Activated CD4-positive, CD25-positive, alpha-beta regulatory T cell treated with anti-CD3 and anti-CD28 coated beads, Interleukin-2, amount 50 U/mL, for 72 hours (primary cell): ENCODE measurements around the gene PIM2.
A peak's percentile ranks its signal among the peaks of the same experiment; 100 is the strongest.
"Not testable (repeated sequence)": the region's sequence is repeated elsewhere in the genome, so short reads cannot be mapped to it uniquely, and the experiment has no call there.

Experiments
- DNase-seq: peaks from one replicate; pipeline ENCODE4 v3.0.0; 2021

The PIM2 gene

GRCh38 chrX:48904180-48904579 lies 14.6 kb downstream of the PIM2 start:
- no peak for DNase-seq

GRCh38 chrX:48903290-48903689 lies 15.5 kb downstream of the PIM2 start:
- no peak for DNase-seq

- DNase-seq = no peak
Observed at GRCh38 chrX:48902776-48903175, 16.0 kb downstream of the PIM2 start.

- DNase-seq = no peak
Observed at GRCh38 chrX:48902135-48902534, 16.7 kb downstream of the PIM2 start.

GRCh38 chrX:48901069-48901468 lies 17.8 kb downstream of the PIM2 start:
- no peak for DNase-seq

- DNase-seq = no peak
Observed at GRCh38 chrX:48899078-48899410, 19.8 kb downstream of the PIM2 start.

GRCh38 chrX:48897625-48898306 lies 21.1 kb downstream of the PIM2 start, which contains the start of the genes PQBP1 and TIMM17B:
Gene PQBP1 (plus strand): TSS chrX:48897930. CDS start chrX:48898510, 580 bp downstream.
Gene TIMM17B (minus strand): TSS chrX:48897768. CDS start chrX:48897749, 19 bp downstream.
- DNase-seq = peak; percentile 80

GRCh38 chrX:48897157-48897624 lies 21.6 kb downstream of the PIM2 start:
- DNase-seq = peak; percentile 66

- no peak for DNase-seq
Observed at GRCh38 chrX:48896611-48897011, 22.2 kb downstream of the PIM2 start.

- no peak for DNase-seq
Observed at GRCh38 chrX:48894891-48895290, 23.9 kb downstream of the PIM2 start.

GRCh38 chrX:48893556-48894348 lies 25.1 kb downstream of the PIM2 start:
- DNase-seq = no peak

- DNase-seq = no peak
Observed at GRCh38 chrX:48892896-48893295, 25.9 kb downstream of the PIM2 start.

GRCh38 chrX:48891402-48892288 lies 27.2 kb downstream of the PIM2 start:
- DNase-seq = peak; percentile 73

- no peak for DNase-seq
Observed at GRCh38 chrX:48890934-48891401, 27.9 kb downstream of the PIM2 start.

GRCh38 chrX:48890296-48890925 lies 28.4 kb downstream of the PIM2 start:
- DNase-seq = no peak

GRCh38 chrX:48886586-48886985 lies 32.2 kb downstream of the PIM2 start:
- not testable (repeated sequence) for DNase-seq

GRCh38 chrX:48883729-48884128 lies 35.1 kb downstream of the PIM2 start:
- no peak for DNase-seq

- DNase-seq = not testable (repeated sequence)
Observed at GRCh38 chrX:48876944-48877343, 41.9 kb downstream of the PIM2 start.

- DNase-seq = not testable (repeated sequence)
Observed at GRCh38 chrX:48872017-48872416, 46.8 kb downstream of the PIM2 start.

GRCh38 chrX:48864210-48864609 lies 54.6 kb downstream of the PIM2 start:
- DNase-seq = no peak
